ENCODE results near the gene AGRN.
"Not testable (repeated sequence)": the region's sequence is repeated elsewhere in the genome, so short reads cannot be mapped to it uniquely, and the experiment has no call there.

The AGRN gene

GRCh38 chr1:1000357-1001056, 19.4 kb upstream of the AGRN start:
- peak in 46 of 56 donors; percentile 25 to 84 (median 64) for DNase-seq

- peak in 1 of 56 donors; percentile 32 for DNase-seq
Observed at GRCh38 chr1:1001057-1001783, 18.7 kb upstream of the AGRN start.

GRCh38 chr1:1003618-1004419, 16.1 kb upstream of the AGRN start:
- no peak for DNase-seq

GRCh38 chr1:1004420-1004779, 15.5 kb upstream of the AGRN start:
- DNase-seq = no peak

- DNase-seq = no peak
Observed at GRCh38 chr1:1004780-1005697, 14.9 kb upstream of the AGRN start.

- DNase-seq = no peak
Observed at GRCh38 chr1:1005774-1006304, 14.1 kb upstream of the AGRN start.

- DNase-seq = no peak
Observed at GRCh38 chr1:1006305-1007159, 13.4 kb upstream of the AGRN start.

GRCh38 chr1:1010131-1010530, 9.8 kb upstream of the AGRN start:
- DNase-seq = not testable (repeated sequence)

GRCh38 chr1:1011396-1011949, 8.4 kb upstream of the AGRN start:
- DNase-seq = no peak

GRCh38 chr1:1012736-1013104, 7.2 kb upstream of the AGRN start:
- DNase-seq = not testable (repeated sequence)

- peak in 54 of 56 donors; percentile 29 to 91 (median 69) for DNase-seq
Observed at GRCh38 chr1:1013105-1013921, 6.6 kb upstream of the AGRN start, which contains the start of gene ISG15. TSS of gene ISG15 (plus strand) at chr1:1013497. CDS start at chr1:1013574, 77 bp downstream.

GRCh38 chr1:1013922-1014648, 5.8 kb upstream of the AGRN start:
- no peak for DNase-seq

- DNase-seq = no peak
Observed at GRCh38 chr1:1014799-1015681, 4.9 kb upstream of the AGRN start.

GRCh38 chr1:1017397-1018320, 2.3 kb upstream of the AGRN start:
- DNase-seq = not testable (repeated sequence)

- not testable (repeated sequence) for DNase-seq
Observed at GRCh38 chr1:1018321-1018685, 1.6 kb upstream of the AGRN start.
